NCI-H526 treated with DMSO at 0.1 percent for 48 hours (cell line): ENCODE results near the gene PLCL1.

Experiments used
- DNase-seq: peaks from one replicate; lab custom pipeline; 2025; lab: John Stamatoyannopoulos, UW

PLCL1 gene

GRCh38 chr2:197804049-197804757 lies at the start of gene PLCL1:
Gene PLCL1 (plus strand): TSS chr2:197804593.
- peak; percentile 86 for DNase-seq

DNA sequence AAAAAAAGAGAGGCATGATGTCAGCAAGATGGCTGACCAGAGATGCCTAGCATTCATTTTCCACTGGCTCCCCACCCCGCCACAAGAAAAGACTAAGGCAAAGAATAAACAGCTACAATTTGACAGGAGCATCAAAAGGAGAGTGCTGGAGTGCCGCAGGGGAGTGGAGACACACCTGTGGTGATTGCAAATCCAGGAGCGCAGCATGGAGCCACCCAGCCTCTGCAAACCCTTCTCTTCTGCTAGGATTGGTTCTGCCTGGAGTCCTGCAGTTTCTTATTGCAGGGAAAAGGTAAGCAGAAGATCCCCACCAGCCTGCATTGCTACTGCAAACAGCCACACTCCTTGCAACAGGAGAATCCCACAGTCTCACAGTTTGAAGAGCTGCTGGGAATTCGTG lies 45.4 kb upstream of the PLCL1 start:
- DNase-seq = no peak

DNA sequence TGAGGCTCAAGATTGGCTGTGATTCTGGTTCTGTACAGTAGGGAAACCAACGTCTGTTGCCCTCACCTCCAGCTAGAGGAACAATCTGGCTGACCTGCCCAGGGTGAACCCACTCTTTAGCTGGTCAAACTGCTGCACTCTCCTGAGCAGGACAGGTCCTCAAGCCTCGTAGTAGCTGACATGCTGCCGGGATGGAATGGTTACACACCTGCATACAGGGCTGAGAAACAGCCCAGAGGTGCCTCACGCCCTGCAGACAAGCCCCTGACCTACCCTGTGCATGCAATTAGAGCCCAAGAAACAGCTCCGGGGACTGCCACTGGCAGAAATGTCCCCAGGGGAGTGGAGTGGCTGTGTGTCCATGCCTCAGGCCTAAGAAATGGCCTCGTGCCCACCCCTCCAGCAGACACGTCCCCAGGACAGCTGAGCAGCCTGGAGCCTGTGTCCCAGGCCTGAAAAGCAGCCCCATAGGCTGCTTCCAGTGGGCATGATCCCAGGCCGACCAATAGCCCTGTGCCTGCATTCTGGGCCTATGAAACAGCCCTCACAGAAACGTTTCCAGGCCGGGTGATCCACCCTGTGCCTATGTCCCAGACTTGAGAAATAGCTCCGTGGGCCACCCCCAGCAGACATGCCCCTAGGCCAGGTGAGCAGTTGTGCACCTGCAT lies 44.6 kb upstream of the PLCL1 start:
- no peak for DNase-seq

DNA sequence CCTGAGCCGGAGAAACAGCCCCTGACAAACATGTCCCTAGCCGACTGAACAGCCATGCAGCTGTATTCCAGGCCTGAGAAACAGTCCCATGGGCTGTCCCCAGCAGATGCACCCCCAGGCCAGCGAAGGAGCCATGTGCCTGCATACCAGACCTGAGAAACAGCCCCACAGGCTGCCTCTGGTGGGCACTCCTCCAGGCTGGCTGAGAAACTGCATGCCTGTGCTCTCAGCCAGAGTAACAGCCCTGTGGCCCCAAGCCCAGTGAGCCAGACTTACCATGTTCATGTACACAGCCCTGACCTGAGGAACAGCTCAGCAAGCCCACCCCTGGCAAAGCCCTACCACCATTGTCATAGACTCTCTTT lies 44.1 kb upstream of the PLCL1 start:
- DNase-seq = no peak

DNA sequence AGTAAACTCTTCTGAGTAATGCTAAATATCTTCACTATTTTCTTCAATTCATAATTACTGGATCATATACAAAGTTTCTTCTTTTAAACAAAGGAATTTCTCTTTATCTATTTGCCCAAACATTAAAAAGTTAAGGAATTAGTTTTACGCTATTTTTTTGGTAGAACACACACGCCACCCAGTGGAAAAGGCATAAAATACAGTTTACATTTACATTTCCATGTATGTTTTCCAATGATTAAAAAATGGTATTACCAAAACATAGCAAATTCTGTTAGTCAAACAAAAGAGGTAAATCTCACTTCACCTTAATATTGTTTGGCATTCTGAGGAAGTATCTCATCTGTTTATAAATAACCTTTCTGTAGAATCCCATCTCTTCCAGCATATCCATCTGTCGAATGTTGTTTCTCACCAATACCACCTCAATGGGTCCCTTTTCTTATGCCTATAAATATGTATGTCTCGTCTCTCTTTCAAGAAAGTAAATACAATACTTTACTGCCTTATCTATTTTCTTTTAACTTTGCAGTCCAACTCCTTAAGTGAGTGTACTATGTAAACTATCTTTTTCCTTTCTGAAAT lies 26.5 kb upstream of the PLCL1 start:
- no peak for DNase-seq

DNA sequence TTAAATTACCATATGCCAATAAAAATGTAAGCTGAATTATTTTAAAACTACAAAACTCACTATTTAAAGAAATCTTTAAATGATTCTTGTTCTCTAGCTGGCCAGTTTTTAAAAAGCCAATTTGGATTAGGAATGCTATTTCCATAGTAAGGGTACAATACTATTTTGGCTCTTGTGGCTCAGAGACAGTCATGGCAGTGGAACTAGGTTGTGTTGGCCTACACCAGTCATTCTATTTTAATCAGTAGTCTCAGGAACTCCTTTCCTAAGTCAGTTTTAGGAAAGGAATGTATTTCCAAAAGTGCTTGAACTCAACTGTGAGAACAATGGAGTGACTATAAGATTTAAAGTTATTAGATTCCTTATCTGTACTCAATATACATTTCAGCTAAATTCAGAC lies 25.1 kb upstream of the PLCL1 start:
- no peak for DNase-seq

DNA sequence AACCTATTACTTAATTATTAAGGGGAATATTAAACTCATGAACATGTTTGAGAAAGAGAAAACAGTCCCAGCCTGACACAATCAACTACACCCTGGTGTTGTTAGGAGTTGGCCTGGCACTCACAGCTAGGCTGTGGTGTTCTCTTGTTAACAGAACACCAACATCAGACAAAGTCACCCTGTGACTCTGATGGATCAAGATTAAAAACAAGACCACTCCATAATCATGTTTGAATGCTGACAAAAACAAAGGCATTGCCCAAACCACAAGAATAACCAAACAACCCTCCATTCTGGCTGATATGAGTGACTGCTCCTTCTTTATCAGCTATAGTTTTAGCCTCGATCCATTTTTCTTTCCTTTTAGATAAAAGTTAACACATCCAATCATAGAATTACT lies 22.3 kb upstream of the PLCL1 start:
- no peak for DNase-seq

DNA sequence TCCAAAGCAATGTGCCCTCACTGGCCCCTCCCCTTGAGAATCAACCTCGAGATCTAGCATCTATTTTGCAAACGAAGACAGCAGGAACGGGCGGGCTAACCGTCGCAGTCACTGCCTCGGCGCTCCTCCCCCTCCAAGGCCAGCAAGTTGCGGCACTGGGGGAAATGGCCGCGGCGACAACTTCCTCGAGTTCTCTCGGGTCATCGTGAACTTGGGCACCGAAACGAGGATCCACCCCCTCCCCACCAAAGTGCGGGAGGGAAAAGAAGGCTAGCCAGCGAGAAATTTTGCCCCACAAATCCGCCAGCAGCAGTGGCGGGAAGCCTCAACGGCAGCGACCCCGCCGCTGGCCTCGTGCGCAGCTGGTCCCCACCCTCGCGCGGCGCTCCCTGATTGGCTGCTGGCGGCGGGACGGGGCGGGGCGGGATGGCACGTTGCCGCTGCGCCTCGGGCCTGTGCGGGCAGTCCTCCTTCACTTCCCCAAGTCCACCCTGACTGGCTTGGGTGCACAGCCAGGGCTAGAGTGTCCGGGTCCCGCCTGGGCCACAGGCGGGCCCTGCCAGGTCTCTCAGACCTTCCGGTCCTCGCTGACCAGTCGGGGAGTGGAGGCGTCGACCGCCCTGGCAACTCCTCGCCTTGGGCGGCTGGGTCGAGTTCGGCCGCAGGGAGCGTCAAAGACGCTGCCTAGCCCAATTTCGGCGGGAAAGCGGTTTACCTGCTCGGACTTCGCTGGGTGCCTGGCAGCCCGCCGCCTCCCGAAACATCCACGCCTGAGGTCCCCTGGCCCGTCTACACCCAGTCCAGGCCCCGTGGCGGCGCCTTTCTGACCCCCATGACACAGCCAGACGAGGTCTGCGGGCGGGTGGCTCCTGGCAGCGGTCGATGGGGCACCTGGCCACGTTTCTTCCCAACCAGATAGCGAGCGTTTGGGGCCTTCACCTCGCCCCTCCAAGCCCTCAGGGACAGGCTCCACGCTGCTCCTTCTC lies 19.1 kb upstream of the PLCL1 start, which contains the start of gene BOLL:
Gene BOLL, minus strand, starts transcription at position 364 of the 986 bp plus-strand sequence. CDS start 3,469 bp downstream, outside the sequence.
- no peak for DNase-seq

DNA sequence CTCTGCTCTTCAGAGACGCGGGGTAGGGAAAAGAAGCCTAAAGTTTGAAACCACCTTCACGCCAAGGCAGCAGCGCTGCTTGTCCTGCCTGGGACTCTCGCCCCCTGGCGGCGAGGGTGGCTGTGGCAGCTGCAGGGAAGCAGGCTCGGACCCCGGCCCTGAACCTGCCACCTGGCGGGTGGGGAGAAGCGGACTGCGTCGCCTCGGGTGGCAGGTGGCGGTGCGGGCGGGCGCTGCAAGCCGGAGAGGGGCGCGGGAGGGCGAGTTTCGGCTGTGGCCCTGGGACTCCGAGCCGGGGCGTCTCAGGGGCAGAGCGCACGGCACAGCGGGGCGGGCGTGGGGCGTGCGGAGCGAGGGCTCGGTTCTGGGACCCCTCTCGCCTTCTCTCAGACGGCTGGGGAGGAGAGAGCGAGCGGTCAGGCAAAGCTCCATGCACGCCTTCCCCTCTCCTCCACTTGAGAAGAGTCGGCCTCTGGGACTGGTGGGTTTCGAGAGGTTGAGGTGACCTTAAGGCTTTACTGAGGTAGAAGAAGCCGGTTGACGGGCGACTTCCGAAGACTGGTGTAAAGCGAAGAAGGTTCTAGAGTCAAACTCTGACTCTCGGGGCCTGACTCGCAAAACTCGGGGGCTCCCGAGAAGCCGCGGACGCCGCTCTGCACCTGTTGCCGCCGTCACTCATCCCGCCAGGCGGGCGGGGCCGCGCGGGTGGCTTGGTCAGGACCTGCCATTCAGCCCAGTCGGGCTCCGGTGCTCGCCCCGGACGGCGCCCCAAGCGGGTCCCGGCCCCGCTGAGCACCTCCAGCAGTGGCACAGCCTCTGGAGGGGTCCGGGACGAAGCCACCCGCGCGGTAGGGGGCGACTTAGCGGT lies 18.1 kb upstream of the PLCL1 start:
- DNase-seq = no peak

GRCh38 chr2:197793456-197793855 lies 10.9 kb upstream of the PLCL1 start:
- no peak for DNase-seq

- DNase-seq = no peak
Observed at GRCh38 chr2:197795277-197795676, 9.1 kb upstream of the PLCL1 start.

DNA sequence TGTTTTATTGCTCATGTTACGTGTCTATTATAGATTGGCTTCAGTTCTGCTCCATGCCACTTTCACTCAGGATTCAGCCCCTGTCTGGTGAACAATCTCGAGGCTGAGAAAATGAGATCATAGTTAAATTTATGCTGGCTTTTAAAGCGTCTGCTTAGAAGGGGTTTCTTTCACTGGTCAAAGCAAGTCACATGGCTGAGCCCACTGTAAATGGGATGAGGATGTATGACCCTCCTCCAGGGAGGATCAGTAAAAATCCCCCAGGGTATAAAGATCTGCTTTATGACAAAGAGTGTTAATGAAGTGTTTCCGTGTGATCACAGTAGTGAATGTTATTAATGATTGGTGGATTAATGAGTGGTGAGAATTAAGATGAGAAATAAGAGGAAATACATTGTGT lies 6.2 kb upstream of the PLCL1 start:
- no peak for DNase-seq

GRCh38 chr2:197799068-197799467 lies 5.3 kb upstream of the PLCL1 start:
- DNase-seq = no peak

DNA sequence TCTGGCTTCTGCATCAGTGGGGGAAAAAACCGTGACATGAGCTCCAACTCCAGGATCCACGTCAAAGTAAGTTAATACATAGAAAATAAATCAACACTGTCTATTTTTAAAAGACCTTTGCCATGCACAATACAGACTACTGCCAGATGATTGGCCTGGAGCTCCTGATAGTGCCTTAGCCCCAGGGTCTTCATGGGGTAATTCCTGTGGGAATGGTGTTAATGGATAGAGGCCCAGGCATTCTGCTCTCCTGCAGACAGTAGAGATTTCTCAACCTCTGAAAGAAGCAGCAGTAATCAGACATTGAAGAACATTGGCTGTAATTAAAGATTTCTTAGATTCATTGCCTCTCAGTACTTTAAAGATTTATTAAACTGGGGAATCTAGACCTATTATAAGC lies 4.3 kb upstream of the PLCL1 start:
- no peak for DNase-seq

DNA sequence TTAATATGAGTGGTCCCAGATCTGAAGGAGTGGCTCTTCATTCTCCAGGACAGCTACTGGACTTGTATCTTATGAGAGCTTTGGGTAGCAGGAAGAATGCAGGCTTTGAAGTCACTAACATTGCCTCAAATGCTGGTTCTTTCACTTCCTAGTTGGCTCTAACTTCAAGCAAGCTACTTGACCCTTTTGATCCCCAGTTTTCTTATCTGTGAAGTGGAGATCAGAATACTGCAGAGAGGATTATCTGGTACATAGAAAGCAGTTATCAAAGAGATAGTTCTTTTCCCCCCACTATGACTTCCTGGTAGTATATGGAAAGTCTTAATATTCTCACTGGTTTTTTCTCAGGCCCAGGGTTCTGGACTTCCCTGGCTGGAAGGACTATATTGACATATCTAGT lies 3.4 kb upstream of the PLCL1 start:
- DNase-seq = no peak

DNA sequence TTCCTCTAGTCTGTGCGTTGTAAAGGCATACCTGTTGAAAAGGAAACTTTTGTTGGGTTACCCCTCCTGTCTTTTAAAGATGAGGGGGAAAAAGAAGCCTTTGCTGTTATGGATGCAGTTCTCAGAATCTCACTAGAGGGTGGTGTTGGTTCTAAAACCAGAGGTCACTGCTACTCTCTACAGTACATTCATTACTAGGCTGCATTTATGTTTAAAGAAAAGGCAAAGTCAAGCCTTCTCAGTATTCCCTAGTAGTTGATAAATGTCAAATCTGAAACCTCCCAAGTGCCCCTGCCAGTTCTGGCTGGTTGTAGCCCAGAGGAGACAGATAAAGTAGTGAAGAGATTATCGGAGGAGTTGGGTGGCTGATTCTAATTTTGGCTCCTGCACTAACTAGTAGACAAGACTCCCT lies 1.4 kb upstream of the PLCL1 start:
- DNase-seq = peak; percentile 42

DNA sequence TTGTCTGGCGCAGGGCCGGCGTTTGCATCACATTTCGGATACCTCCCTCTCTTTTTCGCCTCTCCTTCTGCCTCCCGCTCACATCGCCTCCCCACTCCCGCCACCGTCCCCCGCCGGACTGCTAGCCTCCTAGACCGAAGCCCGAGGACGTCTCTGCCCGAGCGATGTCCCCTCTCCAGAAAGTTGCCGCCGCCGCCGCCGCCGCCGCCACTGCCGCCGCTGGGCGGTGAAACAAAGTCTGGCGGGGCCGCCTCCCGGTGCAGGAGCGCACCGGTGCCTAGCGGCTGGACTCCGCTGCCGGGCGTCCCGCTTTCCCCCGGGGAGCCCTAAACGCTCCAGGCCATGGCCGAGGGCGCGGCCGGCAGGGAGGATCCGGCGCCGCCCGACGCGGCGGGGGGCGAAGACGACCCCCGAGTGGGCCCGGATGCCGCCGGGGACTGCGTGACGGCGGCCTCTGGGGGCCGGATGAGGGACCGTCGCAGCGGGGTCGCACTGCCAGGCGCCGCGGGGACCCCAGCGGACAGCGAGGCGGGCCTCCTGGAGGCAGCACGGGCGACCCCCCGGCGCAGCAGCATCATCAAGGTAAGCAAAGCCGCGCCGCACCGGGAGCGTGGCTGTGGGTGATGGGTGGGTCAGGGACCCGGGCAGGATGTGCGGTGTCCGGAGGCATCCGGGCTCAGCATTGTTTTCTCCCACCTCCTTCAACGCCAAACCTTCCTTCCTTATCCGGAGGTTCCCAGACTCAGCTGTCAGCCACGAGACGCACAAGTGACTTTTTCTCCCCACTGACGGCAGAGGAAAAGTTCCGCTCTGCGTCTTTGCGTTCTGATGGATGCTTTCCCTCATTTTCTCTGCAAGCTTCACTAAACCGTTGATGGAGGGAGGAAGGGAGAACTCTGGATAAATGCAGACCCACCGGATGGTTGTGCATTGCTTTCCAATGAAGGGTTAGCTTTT lies 643 bp downstream of the PLCL1 start:
- no peak for DNase-seq

DNA sequence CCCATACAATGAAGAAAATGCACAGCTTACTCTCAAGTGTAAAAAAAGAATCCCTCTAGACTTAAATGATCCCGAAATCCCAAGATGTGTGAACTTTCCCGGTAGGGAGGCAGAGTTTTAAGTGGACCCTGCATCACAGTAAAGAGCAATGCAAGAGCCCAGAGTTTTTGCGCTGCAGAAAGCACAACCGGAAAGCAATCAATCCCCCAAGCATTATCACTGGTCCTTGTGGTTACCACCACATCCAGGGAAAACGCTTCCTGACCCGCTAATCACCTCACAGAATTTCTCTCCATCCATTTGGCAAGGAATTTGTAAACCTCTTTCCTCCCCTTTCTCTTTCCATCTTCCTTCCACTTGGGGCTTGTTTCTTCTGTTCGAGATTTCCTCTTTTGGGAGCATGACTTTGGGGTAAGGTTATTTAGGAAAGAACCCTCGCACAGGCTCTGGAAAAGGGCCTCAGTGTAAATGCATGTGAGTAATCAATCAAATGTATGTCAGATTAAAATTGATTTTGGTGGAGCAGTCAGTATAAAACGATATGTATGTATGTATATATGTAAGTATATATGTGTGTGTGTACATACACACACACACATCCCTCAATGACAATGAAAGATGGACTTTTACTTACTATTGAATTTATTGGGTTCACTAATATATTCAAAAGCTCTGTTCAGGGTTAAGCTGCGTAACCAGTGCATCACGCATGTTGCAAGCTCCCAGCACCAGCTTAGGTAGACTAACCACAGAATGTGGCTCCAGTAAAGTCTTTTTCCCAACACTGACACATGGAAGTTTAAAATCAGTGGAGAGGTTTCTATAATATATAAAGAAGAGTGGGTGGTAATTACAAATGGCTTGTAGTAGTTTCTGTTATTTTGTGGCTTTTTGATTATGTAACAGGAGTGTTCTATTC lies 1.6 kb downstream of the PLCL1 start:
- no peak for DNase-seq

DNA sequence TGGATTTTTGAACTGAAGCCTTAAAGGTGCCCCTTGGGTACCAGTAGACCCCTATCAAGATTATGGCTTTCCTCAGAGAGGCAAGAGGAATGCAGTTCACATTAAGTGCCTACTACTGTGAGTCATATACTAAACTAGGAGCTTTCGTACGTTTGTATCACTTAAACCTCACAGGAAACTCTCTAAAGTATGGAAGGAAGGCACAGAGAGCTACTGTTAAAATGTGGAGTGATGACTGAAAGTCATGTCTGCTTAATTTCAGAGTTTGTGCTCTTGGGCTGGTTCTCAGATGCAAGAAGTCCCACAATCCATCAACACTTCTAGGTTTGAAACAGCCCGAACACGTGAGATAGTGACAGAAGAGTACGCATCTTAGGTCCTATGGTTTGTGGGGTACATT lies 4.7 kb downstream of the PLCL1 start:
- DNase-seq = no peak
